Measurements from ENCODE around the gene DHX34. TPM values are rescaled to one million over a fixed set of nuclear protein-coding genes. Genes with fewer than 3 reads are reported as not detected.

The DHX34 gene
- total and polyA plus RNA-seq, 9 of the 15 experiments (the other 6 are each of a cell fraction or from before 2014, with no cell fraction given) = 0.36 to 42.0 (median 15.0) TPM

GRCh38 chr19:47427241-47428176, 78.4 kb downstream of the DHX34 start (continued):
- TF ChIP-seq BMI1 (IDR thresholded peaks at IDR 0.05; ENCODE audit: low read length) (no peak), TAL1 (IDR thresholded peaks at IDR 0.05) (no peak), DEAF1 (CRISPR knock-in tag; IDR thresholded peaks at IDR 0.05) (peak; percentile 44; the same call in 1 of the 2 replicates), NFYB (IDR thresholded peaks at IDR 0.05; ENCODE audit: extremely low read depth, insufficient read length) (no peak)
- TF ChIP-seq, protein P1, sequence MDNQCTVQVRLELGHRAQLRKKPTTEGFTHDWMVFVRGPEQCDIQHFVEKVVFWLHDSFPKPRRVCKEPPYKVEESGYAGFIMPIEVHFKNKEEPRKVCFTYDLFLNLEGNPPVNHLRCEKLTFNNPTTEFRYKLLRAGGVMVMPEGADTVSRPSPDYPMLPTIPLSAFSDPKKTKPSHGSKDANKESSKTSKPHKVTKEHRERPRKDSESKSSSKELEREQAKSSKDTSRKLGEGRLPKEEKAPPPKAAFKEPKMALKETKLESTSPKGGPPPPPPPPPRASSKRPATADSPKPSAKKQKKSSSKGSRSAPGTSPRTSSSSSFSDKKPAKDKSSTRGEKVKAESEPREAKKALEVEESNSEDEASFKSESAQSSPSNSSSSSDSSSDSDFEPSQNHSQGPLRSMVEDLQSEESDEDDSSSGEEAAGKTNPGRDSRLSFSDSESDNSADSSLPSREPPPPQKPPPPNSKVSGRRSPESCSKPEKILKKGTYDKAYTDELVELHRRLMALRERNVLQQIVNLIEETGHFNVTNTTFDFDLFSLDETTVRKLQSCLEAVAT (IDR thresholded peaks at IDR 0.05) = peak; percentile 42 to 56; a peak in 1 of 4 replicates
